A549 (cell line): ENCODE results near the gene AFF3. TPM values are rescaled to one million over a fixed set of nuclear protein-coding genes. Genes with fewer than 3 reads are reported as not detected.

Experiments
- ATAC-seq, 2 experiments: fragments of 200-7000 bp in 1 of 2; fragments of >200 bp in 1 of 2; cut with Nextera tagmentation in 1 of 2; cut with Tn5 transposase in 1 of 2; 3 replicates each; pipeline versions ENCODE4 v1.8.0 to v1.9.1; 2018 to 2020; ENCODE audit warnings: mild to moderate bottlenecking in 1 of 2, moderate library complexity in 1 of 2
- CTCF ChIA-PET: fragments of 300-600 bp; sonication (Branson Sonifier 250); formaldehyde crosslinking; extraction: SDS; loops from one replicate; lab custom pipeline; 2021; ENCODE audit warnings: antibody characterized with exemption, inconsistent platforms; lab: Yijun Ruan, JAX
- POLR2A ChIA-PET: fragments of 350-600 bp; formaldehyde crosslinking; extraction: SDS; loops from one replicate; lab custom pipeline; 2021; ENCODE audit warnings: antibody characterized with exemption, inconsistent platforms; lab: Yijun Ruan, JAX
- DNase-seq, 2 experiments: peaks; one replicate each; pipeline versions ENCODE4 v3.0.0 to v3.0.0-alpha.2; 2011 to 2016; ENCODE audit warnings: low read depth in 1 of 2, low spot score in 1 of 2
- FAIRE-seq: peaks from 2 replicates; lab custom pipeline; 2011; peaks lifted over from hg19 to GRCh38; lab: Jason Lieb, UNC
- H3K27ac ChIP-seq, 2 experiments: fragments of >200 bp; sonication (Bioruptor Twin); formaldehyde crosslinking; 3 replicates each; pipeline ENCODE4 v1.5.1; 2016 to 2017
- H3K4me1 ChIP-seq: fragments of >200 bp; sonication (Bioruptor Twin); formaldehyde crosslinking; 3 replicates; pipeline ENCODE4 v1.6.1; 2016
- H3K4me2 ChIP-seq: fragments of >200 bp; sonication (Bioruptor Twin); formaldehyde crosslinking; 3 replicates; pipeline ENCODE4 v1.6.1; 2016
- H3K4me3 ChIP-seq: fragments of >200 bp; sonication (Bioruptor Twin); formaldehyde crosslinking; 3 replicates; pipeline ENCODE4 v1.5.1; 2016
- H3K9me3 ChIP-seq: fragments of >200 bp; sonication (Bioruptor Twin); formaldehyde crosslinking; 3 replicates; pipeline ENCODE4 v1.6.1; 2016
- BHLHE40 ChIP-seq: IDR thresholded peaks from 2 replicates; pipeline ENCODE4 v1.6.1; 2012; ENCODE audit warnings: low read depth, low read length, inconsistent platforms
- CBX2 ChIP-seq: fragments of 200-600 bp; sonication (generic); IDR thresholded peaks from 2 replicates; pipeline ENCODE4 v1.6.1; 2016; ENCODE audit warnings: low read depth, mild to moderate bottlenecking, borderline replicate concordance
- CHD2 ChIP-seq: fragments of 150-350 bp; IDR thresholded peaks from 2 replicates; pipeline ENCODE4 v1.6.1; 2014; ENCODE audit warnings: low read length; ENCODE audit not compliant: partially characterized antibody
- CHD4 ChIP-seq: fragments of 200-600 bp; sonication (generic); IDR thresholded peaks from 2 replicates; pipeline ENCODE4 v1.6.1; 2016; ENCODE audit warnings: antibody characterized with exemption, mild to moderate bottlenecking, borderline replicate concordance
- CTCF ChIP-seq: fragments of >200 bp; sonication (Bioruptor Twin); formaldehyde crosslinking; IDR thresholded peaks from 3 replicates; pipeline ENCODE4 v1.5.1; 2016
- EHF ChIP-seq: fragments of 250-450 bp; sonication (Bioruptor Pico); IDR thresholded peaks from 2 replicates; pipeline ENCODE4 v1.5.0; 2020; ENCODE audit warnings: mild to moderate bottlenecking
- ELK1 ChIP-seq: fragments of 150-350 bp; IDR thresholded peaks from 2 replicates; pipeline ENCODE4 v1.6.1; 2014; ENCODE audit warnings: low read depth, mild to moderate bottlenecking, low read length
- FOSB ChIP-seq: fragments of 250-450 bp; sonication (Bioruptor Pico); IDR thresholded peaks from 2 replicates; pipeline ENCODE4 v1.5.0; 2020; ENCODE audit warnings: mild to moderate bottlenecking, moderate library complexity
- GATA3 ChIP-seq: IDR thresholded peaks from 2 replicates; pipeline ENCODE4 v1.6.1; 2012; ENCODE audit warnings: borderline replicate concordance
- HES2 ChIP-seq: fragments of >200 bp; sonication (Bioruptor Twin); formaldehyde crosslinking; IDR thresholded peaks from 2 replicates; pipeline ENCODE4 v1.6.1; 2016
- HOXA7 ChIP-seq: fragments of 250-450 bp; sonication (Bioruptor Pico); IDR thresholded peaks from 2 replicates; pipeline ENCODE4 v1.5.0; 2020; ENCODE audit warnings: mild to moderate bottlenecking, moderate library complexity
- HOXB13 ChIP-seq: fragments of 250-450 bp; sonication (Bioruptor Pico); IDR thresholded peaks from 2 replicates; pipeline ENCODE4 v1.5.0; 2020; ENCODE audit warnings: low read depth, mild to moderate bottlenecking, moderate library complexity
- JUN ChIP-seq, 2 experiments: fragments of >200 bp; sonication (Bioruptor Twin); formaldehyde crosslinking; IDR thresholded peaks; 2 replicates in 1 of 2; 3 replicates in 1 of 2; pipeline ENCODE4 v1.6.1; 2016 to 2017
- KDM5A ChIP-seq: fragments of 200-600 bp; sonication (generic); IDR thresholded peaks from 2 replicates; pipeline ENCODE4 v1.6.1; 2016; ENCODE audit warnings: antibody characterized with exemption, mild to moderate bottlenecking
- MAFK ChIP-seq: fragments of 450-650 bp; IDR thresholded peaks from 2 replicates; pipeline ENCODE4 v1.6.1; 2014; ENCODE audit not compliant: partially characterized antibody
- MAX ChIP-seq: IDR thresholded peaks from 2 replicates; pipeline ENCODE4 v1.6.1; 2012
- NFE2L2 ChIP-seq: fragments of 150-350 bp; conservative IDR thresholded peaks from 2 replicates; pipeline ENCODE4 v1.6.1; 2014; ENCODE audit warnings: low read length
- NPAS2 ChIP-seq: fragments of 250-450 bp; sonication (Bioruptor Pico); IDR thresholded peaks from 2 replicates; pipeline ENCODE4 v1.8.0; 2022; ENCODE audit warnings: mild to moderate bottlenecking, moderate library complexity, borderline replicate concordance
- NR3C1 ChIP-seq: fragments of >200 bp; sonication (Bioruptor Twin); formaldehyde crosslinking; IDR thresholded peaks from 3 replicates; pipeline ENCODE4 v1.6.1; 2017
- PBX3 ChIP-seq: IDR thresholded peaks from 2 replicates; pipeline ENCODE4 v1.6.1; 2012
- PHF8 ChIP-seq: fragments of 200-600 bp; sonication (generic); IDR thresholded peaks from 2 replicates; pipeline ENCODE4 v1.6.1; 2016; ENCODE audit warnings: low read depth, mild to moderate bottlenecking, antibody characterized with exemption, moderate library complexity, borderline replicate concordance
- RAD21 ChIP-seq, 2 experiments: fragments of >200 bp in 1 of 2; sonication (Bioruptor Twin) in 1 of 2; formaldehyde crosslinking in 1 of 2; IDR thresholded peaks in 1 of 2; conservative IDR thresholded peaks in 1 of 2; 2 replicates in 1 of 2; 3 replicates in 1 of 2; pipeline ENCODE4 v1.6.1; 2012 to 2018; ENCODE audit warnings: inconsistent platforms in 1 of 2
- RCOR1 ChIP-seq: fragments of 150-350 bp; IDR thresholded peaks from 2 replicates; pipeline ENCODE4 v1.6.1; 2014; ENCODE audit warnings: antibody characterized with exemption, low read length, low read depth
- RFX5 ChIP-seq: fragments of 450-650 bp; IDR thresholded peaks from 2 replicates; pipeline ENCODE4 v1.7.1; 2014; ENCODE audit warnings: antibody characterized with exemption, mild to moderate bottlenecking, moderate library complexity
- SREBF2 ChIP-seq: fragments of 450-650 bp; IDR thresholded peaks from 2 replicates; pipeline ENCODE4 v1.6.1; 2014; ENCODE audit warnings: mild to moderate bottlenecking, moderate library complexity
- WGBS: methylation state at CpG from one replicate; pipeline ENCODE4 v1.1.6; 2017; ENCODE audit errors: missing lambda C conversion rate; 5-methylcytosine and 5-hydroxymethylcytosine counted together
- polyA plus RNA-seq, 4 experiments: library from polyadenylated mRNA; depleted of rRNA in 3 of 4; stranded (reverse); fragments of >200 nt; fragmentation: RNase III in 1 of 4; extraction: RNeasy Plus Mini Kit Qiagen cat#74134 plus additional on column Dnase treatment in 1 of 4; gene quantifications; 2 replicates in 3 of 4; 3 replicates in 1 of 4; pipeline ENCODE4 v1.2.3, GENCODE V29; 2011 to 2017

The AFF3 gene
- polyA plus RNA-seq, 2 of the 4 experiments (the other 2 are of a cell fraction): not detected

- H3K4me3 ChIP-seq: no peak overlapping the region
- 47% methylated on average over 6 of the region's 6 CpGs for WGBS
- no peak for ATAC-seq
- peaks cover 9% of the 10 kb centered on the region; the same call in 1 of the 3 replicates for H3K9me3 ChIP-seq
- H3K4me2 ChIP-seq: no peak overlapping the region
- no peaks in the 10 kb centered on the region for H3K4me1 ChIP-seq
- no peak for TF ChIP-seq PBX3
- TF ChIP-seq PHF8: no peak
- TF ChIP-seq RCOR1: no peak
- TF ChIP-seq RFX5: no peak
- TF ChIP-seq, all 56 proteins: peak for 0
- FAIRE-seq (no peak), DNase-seq (no peak)
- ChIA-PET CTCF (no interaction called here), POLR2A (no interaction called here)
- H3K27ac ChIP-seq: no peak overlapping the region
These were observed 24.3 kb upstream of the AFF3 start for GRCh38 chr2:100166701-100167100.

GRCh38 chr2:100163605-100164004 lies 21.2 kb upstream of the AFF3 start:
- FAIRE-seq (no peak), ATAC-seq (no peak), DNase-seq (no peak)
- no peaks in the 10 kb centered on the region for H3K4me1 ChIP-seq
- H3K4me3 ChIP-seq: no peak overlapping the region
- CTCF ChIA-PET: no interaction called here
- H3K4me2 ChIP-seq: no peak overlapping the region
- peaks cover 9% of the 10 kb centered on the region; the same call in 1 of the 3 replicates for H3K9me3 ChIP-seq
- TF ChIP-seq SREBF2 (no peak), PBX3 (no peak), ELK1 (no peak), BHLHE40 (no peak), CHD2 (no peak), MAX (no peak), JUN (IDR thresholded peaks at IDR 0.05) (no peak), GATA3 (no peak), NFE2L2 (no peak)
- no peak overlapping the region for H3K27ac ChIP-seq
- POLR2A ChIA-PET: no interaction called here

- FAIRE-seq (no peak), ATAC-seq (no peak), DNase-seq (no peak)
- H3K4me2 ChIP-seq: no peak overlapping the region
- TF ChIP-seq CTCF (no peak), CBX2 (no peak), CHD4 (no peak), FOSB (CRISPR knock-in tag) (no peak), HOXA7 (no peak), MAFK (no peak), NR3C1 (no peak), HOXB13 (CRISPR knock-in tag) (no peak), CHD2 (no peak), BHLHE40 (no peak), KDM5A (no peak), NPAS2 (CRISPR knock-in tag) (no peak), RAD21 (conservative IDR thresholded peaks at IDR 0.05 in 1 of 2, IDR thresholded peaks at IDR 0.05 in 1 of 2) (no peak), EHF (no peak), HES2 (no peak)
- ChIA-PET POLR2A (no interaction called here), CTCF (no interaction called here)
- H3K9me3 ChIP-seq: peaks cover 9% of the 10 kb centered on the region; the same call in 1 of the 3 replicates
- no peak overlapping the region for H3K4me3 ChIP-seq
- H3K27ac ChIP-seq: no peak overlapping the region
- no peaks in the 10 kb centered on the region for H3K4me1 ChIP-seq
These were observed 19.7 kb upstream of the AFF3 start for GRCh38 chr2:100161945-100162620.
